ENCODE measurements around the gene PBXIP1. TPM values are rescaled to one million over a fixed set of nuclear protein-coding genes. Genes with fewer than 3 reads are reported as not detected.

Gene PBXIP1
- total RNA-seq, 1 donor from 2014 or later, result 15.1 TPM

DNA sequence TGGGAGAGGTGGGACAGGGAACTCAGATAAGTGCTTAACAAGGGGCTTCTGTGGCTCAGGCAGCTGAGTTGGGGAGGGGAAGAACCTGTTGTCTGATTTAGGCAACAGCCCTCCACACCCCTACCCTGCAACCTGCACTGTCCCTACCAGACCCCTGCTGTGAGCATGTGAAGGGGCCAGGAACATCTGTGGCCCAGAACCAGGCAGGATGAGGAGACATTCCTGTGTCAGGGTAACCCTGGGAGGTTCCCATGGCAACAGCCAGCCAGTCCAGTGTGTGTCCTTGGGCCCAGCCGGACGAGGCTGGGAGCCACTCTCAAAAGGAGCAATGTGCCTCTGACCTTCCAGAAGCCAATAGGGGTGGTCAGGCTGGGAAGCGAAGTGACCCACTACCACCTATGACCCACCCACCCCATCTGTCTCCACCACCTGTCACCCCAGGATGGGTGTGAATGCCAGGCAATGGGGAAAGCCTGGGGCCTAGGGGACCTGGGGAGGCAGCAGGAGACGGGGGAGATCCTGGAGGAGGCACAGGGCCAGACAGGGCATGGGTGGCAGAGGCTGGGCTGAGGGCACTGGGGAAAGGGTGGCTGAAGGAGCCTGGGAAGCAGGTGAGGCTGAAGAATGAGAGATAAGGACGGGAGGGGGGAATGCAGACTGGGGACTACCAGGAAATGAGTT, 14.4 kb downstream of the PBXIP1 start:
- FAIRE-seq, result no peak
- no peak for DNase-seq (ENCODE audit: low spot score in 2 of 2)

DNA sequence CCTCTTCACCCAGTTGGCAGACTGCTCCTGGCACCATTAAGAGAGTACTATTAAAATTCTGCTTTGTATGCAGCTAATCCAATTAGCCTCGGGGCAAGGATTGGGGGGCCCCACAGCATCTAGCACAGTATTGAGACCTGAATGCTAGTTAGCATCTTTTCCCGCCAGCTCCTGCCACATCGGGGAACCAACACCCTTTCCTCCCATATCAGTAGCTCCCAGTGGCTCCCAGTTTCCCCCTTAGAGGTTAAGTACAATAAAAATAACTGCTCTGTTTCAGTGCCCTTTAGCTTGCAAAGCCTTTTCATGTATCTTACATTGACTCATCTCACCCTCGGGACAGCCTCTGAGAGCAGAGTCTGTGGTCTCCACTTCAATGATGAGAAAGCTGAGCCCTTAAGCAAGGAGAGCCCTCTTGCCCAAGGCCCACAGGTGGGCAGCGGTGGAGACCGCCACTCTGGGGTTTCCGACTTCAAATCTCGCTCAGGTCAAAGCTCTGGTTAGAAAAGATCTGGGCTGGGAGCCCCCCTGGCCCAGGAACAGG, 15.2 kb downstream of the PBXIP1 start:
- no peak for DNase-seq (ENCODE audit: low spot score in 2 of 2)
- no peak for FAIRE-seq

DNA sequence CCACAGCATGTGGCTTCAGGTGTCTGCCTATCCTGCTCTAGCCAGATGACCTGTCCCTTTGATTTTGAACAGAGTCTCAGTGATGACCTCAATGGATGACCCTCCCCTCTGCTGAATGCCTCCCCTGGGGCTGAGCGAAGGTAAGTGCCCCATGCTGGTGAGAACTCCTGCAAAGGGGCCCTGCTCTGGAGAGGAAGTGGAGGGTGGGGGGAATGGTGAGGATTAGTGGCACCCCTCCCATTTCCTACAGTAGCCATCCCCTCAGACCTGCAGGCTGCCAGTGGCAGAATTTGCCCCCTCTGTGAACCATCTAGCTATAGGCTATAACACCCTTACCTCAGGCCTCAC, 15.7 kb downstream of the PBXIP1 start:
- FAIRE-seq (no peak), DNase-seq (ENCODE audit: low spot score in 2 of 2) (no peak)

DNA sequence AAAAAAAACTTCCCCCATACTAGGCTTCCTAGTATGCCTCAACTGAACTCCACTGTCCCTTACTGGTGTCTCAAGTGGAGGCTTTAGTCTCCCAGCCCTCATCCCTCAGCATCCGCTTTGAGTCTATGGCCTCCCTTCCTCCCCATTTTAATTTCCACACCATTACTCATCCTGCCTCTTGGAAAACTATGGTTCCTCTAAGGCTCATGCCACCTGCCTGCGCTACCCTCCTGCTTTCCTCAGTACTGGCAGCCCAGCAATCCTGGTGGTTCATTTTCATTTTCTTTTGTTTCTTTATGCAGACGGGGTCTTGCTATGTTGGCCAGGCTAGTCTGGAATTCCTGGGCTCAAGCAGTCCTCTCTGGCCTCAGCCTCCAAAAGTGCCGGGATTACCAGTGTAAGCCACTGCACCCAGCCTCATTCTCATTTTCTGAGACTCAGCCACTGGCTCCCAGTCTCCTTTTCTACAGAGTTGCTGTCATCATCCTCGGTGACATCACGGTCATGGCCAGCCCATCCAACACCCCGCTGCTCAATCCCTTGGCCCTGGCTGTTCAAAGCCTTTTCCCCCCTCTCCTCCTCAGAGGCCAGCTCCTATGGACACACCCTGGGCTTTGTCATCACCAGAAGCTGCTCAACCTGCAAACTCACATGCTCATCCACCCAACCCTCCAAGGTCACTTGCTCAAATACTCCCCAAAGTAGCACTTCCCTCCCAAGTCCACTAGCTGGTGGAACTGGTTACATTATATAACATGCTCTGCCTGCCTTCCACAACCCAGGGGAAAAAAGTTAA, 17.1 kb downstream of the PBXIP1 start:
- no peak for DNase-seq (ENCODE audit: low spot score in 2 of 2)
- no peak for FAIRE-seq

DNA sequence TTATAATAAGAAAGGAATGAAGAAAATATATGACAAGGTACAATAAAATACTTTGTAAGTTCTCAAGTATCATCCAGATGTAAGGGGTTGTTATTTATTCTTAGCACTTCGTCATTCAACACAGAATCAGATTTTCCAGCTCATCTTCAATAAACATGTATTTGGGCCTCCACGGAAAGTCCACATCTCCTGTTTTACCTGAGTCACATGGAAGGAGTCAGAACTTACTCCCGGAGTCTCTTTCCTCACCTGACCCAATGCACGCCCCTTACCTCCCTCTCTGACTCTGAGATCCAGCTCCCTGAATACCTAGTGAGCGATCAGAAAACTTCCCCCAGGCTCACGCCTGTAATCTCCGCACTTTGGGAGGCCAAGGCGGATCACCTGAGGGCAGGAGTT, 17.9 kb downstream of the PBXIP1 start:
- FAIRE-seq, result no peak
- no peak for DNase-seq (ENCODE audit: low spot score in 2 of 2)

DNA sequence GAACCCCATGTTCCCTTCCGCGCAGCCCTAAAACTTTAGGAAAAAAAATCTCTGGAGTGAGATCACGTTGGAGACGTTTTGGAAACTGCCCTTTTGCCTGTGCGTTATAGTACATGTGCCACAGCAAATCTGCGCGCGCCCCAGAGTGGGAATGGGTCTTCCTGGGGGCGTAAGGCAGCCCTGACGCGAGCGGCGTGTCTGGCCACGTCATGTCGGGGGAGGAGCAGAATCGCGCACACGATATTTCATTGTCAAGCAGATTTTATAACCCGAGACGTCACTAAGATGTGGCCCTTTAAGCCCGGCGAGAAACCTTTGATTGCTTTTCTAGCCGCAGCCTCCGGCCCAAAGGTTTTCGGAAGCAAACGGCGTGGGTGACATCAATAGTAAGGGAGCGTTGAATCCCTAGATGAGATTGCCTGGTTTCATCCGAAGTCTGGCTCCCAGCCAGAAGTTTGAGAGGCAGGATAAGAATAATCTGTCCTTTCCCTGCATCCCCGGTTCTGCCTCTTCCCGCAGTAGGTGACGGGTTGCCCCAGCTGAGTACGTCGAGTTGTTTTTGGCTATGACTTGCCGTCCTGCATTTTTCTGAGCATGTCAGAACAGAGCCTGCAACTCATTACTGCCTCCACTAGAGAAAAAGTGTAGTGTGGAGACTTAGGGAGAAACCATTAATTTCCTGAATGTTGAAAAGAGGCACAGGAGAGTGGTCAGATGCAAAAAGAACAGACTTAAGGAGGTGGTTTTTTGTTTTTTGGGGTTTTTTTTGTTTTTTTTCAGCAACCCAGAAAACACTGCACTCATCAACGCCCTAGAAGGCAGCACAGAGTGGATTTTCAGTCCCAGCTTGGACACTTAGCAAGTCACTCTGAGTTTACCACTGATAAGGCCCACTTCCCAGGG, 18.6 kb downstream of the PBXIP1 start:
- DNase-seq (ENCODE audit: low spot score in 2 of 2), result peak; percentile 86 to 91
- FAIRE-seq, result no peak

DNA sequence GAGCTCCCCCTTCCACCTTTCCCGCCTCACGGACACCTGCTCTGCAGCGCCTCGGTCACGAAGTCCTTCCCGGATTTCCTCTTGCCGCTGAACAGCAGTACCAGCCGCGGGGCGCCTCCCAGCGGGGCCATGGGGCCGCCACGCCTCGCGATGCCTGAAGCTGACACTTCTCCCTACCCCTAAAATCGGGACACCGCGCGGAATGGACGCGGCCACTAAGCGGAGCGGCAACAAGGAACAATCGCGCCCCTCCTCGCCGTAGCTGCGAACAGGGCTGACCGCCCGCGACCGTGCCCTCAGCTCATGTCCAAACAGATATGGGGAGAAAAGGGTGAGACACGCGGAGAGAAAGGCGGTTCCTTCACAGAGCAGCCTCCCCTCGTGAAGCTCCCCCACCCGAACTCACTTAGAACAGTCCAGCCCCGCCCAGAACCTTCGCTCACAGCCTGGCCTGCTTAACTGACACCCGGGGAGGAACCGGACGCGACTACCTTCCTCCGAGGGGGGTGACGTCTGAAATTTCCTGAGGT, 19.3 kb downstream of the PBXIP1 start, which contains the start of gene PMVK:
Gene PMVK, minus strand, starts transcription at position 165 of the 530 bp plus-strand sequence. Its CDS starts 34 bp downstream, at position 131.
- FAIRE-seq, result no peak
- peak; percentile 89 to 93 for DNase-seq (ENCODE audit: low spot score in 2 of 2)

DNA sequence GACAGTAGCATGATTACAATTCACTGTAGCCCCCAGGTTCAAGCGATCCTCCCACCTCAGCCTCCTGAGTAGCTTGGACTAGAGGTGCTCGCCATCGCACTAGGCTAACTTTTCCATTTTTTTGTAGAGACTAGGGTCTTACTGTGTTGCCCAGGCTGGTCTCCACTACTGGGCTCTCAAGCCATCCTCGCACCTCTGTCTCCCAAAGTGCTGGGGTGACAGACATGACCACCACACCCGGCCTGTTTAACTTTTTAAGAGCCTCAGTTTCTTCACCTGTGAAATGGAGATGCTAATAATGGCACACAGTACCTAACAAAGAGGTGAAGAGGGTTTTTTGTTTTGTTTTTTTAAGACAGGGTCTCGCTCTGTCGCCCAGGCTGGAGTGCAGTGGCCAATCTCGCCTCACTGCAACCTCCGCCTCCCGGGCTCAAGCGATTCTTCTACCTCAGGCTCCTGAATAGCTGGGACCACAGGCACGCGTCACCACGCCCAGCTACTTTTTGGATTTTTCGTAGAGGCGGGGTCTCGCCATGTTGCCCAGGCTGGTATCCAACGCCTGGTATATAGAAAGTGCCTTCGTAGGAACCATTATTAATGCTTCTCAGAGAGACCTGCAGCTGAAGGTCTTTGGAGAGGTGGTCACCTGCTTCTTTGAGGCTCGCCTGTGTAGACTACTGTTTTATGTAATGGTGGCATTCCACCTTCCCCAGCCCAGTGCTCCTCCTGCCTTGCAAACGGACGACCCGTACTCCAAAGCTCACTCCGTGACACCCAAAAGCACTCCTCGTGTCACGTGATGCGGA, 19.9 kb downstream of the PBXIP1 start:
- DNase-seq (ENCODE audit: low spot score in 2 of 2) (no peak), FAIRE-seq (no peak)

DNA sequence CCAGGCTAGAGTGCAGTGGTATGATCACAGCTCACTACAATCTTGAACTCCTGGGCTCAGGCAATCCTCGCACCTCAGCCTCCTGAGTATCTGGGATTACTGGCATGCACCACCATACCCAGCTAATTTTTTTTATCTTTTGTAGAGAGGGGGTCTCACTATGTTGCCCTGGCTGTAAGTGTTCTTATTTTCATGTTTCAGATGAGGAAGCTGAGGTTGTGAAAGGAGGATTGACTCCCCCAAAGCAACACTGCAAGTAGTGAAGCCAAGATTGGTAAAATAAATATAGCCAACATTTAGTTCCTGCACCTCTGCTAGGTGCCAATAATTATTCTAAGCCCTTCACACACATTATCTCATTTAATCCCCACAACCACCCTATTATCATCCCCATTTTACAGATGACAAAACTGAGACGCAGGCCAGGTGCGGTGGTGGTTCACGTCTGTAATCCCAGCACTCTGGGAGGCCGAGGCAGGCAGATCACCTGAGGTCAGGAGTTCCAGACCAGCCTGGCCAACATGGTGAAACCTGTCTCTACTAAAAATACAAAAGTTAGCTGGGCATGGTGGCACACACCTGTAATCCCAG, 21.4 kb downstream of the PBXIP1 start:
- no peak for FAIRE-seq
- DNase-seq (ENCODE audit: low spot score in 2 of 2), result no peak

DNA sequence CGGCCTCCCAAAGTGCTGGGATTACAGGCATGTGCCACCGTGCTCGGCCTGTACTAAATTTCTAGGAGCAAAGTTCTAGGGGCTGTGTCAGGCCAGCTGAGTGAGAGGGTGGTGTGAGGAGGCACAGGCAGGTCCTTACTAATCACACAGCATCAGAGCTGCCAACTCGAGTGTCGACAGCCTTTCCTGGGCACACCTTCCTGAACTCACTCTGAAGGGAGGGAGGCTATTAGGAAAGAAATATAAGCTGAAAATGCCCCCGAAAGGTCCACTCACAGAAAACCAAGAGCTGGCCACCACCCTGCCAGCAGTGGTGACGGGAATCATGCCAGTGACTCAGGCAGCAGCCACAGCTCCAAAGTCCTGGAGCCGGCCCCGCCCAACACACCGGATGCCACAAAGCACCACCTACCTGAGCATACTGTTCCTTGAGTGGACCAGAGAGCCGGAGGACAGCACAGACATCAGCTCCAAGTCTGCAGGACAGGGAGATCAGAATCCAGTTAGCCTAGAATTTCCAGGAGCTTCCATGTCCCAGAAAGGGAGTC, 23.9 kb downstream of the PBXIP1 start:
- FAIRE-seq (no peak), DNase-seq (ENCODE audit: low spot score in 2 of 2) (no peak)

DNA sequence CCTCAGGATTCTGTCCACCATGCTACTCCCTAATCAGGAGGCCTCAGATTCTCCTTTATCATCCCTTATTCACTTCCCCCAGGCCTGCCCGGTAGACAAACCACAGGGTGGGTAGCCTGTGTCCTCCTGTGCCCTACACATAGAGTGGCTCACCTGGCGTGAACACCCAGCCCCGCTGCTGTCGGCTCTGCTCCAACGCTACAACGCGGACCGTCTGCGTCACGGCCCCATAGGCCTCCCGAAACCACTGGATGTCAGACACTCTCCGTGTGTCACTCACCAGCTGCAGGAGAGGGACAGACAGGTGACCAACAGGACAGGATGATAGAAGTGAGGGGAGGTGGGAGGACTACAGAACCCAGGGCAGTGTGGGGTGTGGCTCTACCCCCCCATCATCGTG, 29.7 kb downstream of the PBXIP1 start:
- no peak for FAIRE-seq

DNA sequence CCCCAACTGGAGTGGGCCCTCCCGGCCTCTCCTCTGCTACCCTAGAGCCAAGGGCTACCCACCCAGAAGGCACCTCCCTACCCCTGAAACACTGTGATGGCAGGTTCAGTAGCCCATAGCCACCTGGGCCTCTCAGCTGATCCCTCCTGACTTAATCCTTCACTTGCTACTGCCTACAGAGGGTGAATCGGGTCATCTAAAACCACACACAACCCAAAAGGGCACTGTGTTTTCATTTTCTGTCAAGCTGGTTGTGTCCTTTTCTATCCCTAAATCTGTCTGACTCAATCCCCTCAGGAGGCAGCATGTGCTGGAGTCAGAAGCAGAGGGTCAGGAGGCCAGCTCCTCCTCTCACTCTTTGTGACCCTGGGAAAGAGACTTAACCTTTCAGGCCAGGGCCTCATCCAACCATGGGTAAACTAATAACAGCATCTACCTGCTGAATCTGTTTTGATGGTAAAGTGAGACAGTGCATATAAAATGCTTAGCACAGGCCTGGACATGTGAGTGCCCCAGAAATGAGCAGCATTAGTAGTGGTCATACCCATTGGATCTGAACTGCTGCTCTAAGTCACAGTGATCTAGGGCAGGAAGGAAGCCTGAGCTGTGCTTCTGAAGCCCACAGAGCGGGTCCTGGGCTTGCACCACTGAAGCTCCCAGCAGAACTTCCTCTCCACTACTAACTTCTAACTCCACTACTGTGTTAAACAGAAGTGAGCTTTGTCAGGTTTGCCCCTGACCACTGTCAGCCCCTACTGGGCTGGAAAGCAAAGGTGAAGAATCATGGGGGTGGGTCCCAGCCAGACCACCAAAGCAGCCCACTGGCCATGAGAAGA, 30.3 kb downstream of the PBXIP1 start:
- DNase-seq (ENCODE audit: low spot score in 2 of 2), result no peak
- no peak for FAIRE-seq

More for the DNA sequence above, 29.7 kb downstream of the PBXIP1 start:
- DNase-seq (ENCODE audit: low spot score in 2 of 2), result no peak

DNA sequence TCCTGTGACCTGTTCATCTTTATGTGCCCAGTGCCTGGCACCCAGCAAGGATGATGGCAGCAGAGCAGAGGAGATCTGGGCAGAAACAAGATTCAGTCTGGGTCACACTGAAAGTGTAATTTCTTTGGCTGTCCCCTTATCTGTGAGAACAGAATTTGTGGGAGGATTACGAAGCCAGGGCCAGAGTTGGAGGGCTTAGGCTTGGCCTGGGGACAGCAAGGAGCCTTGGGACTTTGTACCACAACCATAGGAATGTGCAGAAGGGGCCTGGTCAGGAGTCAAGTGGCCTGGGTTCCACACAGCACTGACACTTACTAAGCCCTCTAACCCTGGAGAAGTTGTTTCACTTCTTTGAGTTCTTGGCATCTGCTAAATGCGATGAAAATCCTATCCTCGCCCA, 32.2 kb downstream of the PBXIP1 start:
- no peak for FAIRE-seq

DNA sequence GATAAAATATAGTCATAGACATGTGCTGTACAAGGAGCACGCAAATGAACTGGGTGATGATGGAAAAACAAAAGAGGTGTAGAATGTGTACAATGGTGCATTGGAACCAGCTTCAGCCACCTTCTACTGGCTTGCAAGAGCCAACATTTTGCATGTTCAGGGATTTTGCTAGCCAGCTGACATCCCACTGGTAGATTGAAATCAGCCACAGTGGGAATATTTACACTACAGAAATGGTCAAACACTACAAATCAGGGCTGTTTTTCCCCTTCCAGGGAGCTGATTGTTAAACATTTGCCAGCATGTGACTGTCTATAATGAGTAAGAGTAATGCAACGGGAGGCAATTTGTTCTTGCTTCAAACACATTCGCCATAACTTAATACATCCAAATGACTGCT, 42.6 kb downstream of the PBXIP1 start:
- FAIRE-seq, result no peak
- DNase-seq (ENCODE audit: low spot score in 2 of 2), result no peak

More for the DNA sequence above, 32.2 kb downstream of the PBXIP1 start:
- no peak for DNase-seq (ENCODE audit: low spot score in 2 of 2)

DNA sequence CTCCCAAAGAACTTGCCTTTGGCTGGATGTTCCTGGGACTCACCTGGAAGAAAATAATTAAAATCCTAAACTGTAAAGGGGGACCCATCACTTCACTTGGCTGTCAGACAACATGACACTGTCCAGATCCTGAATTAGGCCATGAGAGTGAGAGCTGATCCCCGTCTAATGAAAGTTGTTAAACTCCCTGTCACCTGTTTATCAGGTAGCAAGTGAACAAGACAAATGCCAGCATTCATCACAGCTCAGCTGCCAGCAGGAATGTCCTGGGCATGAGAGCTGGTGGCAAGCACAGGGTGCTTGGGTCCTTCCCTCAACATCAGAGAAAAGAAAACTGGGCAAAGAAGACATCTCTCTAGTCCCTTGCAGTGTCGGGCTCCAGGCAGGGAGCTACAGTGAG, 43.1 kb downstream of the PBXIP1 start:
- no peak for FAIRE-seq
- DNase-seq (ENCODE audit: low spot score in 2 of 2), result no peak

DNA sequence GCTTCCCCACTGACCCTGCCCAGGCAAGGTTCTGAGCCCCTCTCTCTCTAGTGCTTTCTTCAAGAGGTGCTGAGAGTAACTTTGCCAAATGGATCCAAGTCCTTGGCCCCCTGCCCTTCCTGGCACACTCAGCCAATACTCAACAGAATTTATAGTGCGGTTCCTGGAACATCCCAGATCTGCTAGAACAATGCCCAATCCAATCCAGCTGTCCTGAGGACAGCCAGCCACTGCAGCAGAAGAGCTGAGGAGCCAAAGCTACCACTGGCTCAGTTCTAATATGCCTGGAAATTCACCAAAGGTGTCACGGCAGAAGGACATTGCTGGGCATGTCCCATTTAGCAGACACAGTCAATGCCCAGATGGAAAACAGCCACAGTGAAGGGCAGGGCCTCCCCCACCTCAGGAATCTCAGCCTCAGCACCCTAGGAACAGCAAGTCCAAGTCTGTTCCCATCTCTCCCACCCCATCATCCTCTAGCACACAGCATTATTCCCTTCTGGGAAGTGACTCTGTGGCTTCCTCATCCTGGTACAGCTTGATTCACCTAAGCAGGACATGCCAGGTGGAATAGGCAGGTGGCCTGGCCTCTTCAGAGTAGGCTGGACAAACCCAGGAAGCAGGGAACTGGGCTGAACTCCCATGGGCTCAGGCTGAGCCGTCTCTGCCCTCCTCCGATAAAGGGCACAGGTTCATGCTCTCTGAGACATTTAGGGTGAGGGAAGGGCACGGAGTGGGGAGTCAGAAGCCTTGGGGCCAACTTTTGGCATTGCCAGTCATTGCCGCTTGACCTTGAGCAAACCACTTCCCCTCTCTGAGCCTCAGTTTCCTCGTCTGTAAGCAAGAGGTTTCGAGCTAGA, 44.0 kb downstream of the PBXIP1 start:
- FAIRE-seq (no peak), DNase-seq (ENCODE audit: low spot score in 2 of 2) (no peak)

DNA sequence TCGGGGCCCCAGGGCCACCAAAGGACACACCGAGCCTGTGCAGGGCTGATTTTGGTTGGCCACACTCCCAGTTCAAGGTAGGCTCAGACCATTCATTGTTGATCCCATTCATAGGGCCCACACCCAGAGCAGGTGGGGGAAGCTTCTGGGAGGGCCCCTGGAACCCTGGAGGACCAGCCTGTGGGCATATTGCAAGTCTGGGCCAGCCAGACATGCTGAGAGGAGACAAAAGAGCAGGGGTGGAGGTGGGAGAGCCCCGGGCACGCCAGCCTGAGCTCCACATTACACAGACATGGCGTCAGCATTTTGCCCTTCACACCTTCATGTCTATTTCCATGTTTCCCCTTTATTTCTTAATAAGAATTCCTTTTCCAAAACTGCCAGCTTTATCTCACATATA, 45.0 kb downstream of the PBXIP1 start:
- FAIRE-seq, result no peak
- no peak for DNase-seq (ENCODE audit: low spot score in 2 of 2)

Data from frontal cortex (tissue), 4 donors.